OCI-LY3 (cell line): ENCODE results near the gene HEG1.

Source experiments
- CTCF ChIP-seq: fragments of 200-600, 300-600 bp; sonication (generic); IDR thresholded peaks from 2 replicates; pipeline ENCODE4 v1.5.1; 2014; ENCODE audit warnings: antibody characterized with exemption, low read length, low read depth
- EZH2phosphoT487 ChIP-seq: fragments of 200-600 bp; shearing (Covaris generic); IDR thresholded peaks from 2 replicates; pipeline ENCODE4 v1.6.1; 2018; ENCODE audit warnings: antibody characterized with exemption, mixed run types, low read depth

GRCh38 chr3:124939661-124940060 lies 116.1 kb downstream of the HEG1 start:
- no peak for TF ChIP-seq CTCF
- TF ChIP-seq EZH2phosphoT487: no peak
